Thymus (tissue), 11 donors: Measurements from ENCODE around the gene METAP1D. TPM values are rescaled to one million over a fixed set of nuclear protein-coding genes. Genes with fewer than 3 reads are reported as not detected.
"Not testable (repeated sequence)": the region's sequence is repeated elsewhere in the genome, so short reads cannot be mapped to it uniquely, and the experiment has no call there.

Experiments
- DNase-seq, 9 donors: peaks; one replicate each; pipeline ENCODE4 v3.0.0-alpha.2; 2013; ENCODE audit warnings: low spot score in 9 of 9, low read depth in 6 of 9, missing footprints in 1 of 9
- H3K27ac ChIP-seq, 2 donors: one replicate each; pipeline ENCODE4 v1.5.1; 2013; ENCODE audit warnings: control low read depth in 1 of 2, low read depth in 1 of 2, low read length in 1 of 2, mild to moderate bottlenecking in 1 of 2, moderate library complexity in 1 of 2
- H3K27me3 ChIP-seq, 2 donors: one replicate each; pipeline ENCODE4 v1.5.1; 2013; ENCODE audit warnings: low read length in 1 of 2; ENCODE audit not compliant: control insufficient read depth in 2 of 2, insufficient read depth in 1 of 2
- H3K36me3 ChIP-seq, 2 donors: one replicate each; pipeline ENCODE4 v1.5.1; 2013; ENCODE audit warnings: low read length in 1 of 2, mild to moderate bottlenecking in 1 of 2, moderate library complexity in 1 of 2; ENCODE audit not compliant: control insufficient read depth in 2 of 2, insufficient read depth in 2 of 2
- H3K4me1 ChIP-seq, 2 donors: one replicate each; pipeline ENCODE4 v1.5.1; 2013; ENCODE audit warnings: low read length in 2 of 2; ENCODE audit not compliant: control insufficient read depth in 2 of 2, insufficient read depth in 2 of 2
- H3K4me3 ChIP-seq, 2 donors: one replicate each; pipeline ENCODE4 v1.5.1; 2013; ENCODE audit warnings: low read length in 2 of 2, control low read depth in 1 of 2, mild to moderate bottlenecking in 1 of 2
- H3K9me3 ChIP-seq, 2 donors: one replicate each; pipeline ENCODE4 v1.5.1; 2013; ENCODE audit warnings: low read length in 1 of 2, mild to moderate bottlenecking in 1 of 2; ENCODE audit not compliant: control insufficient read depth in 2 of 2, insufficient read depth in 1 of 2
- WGBS: extraction: QIAGEN DNeasy Blood & Tissue Kit; methylation state at CpG from one replicate; pipeline ENCODE4 v1.1.7; 2013; 5-methylcytosine and 5-hydroxymethylcytosine counted together
- polyA plus RNA-seq: library from polyadenylated mRNA; stranded (reverse); fragments of 200-250 nt; gene quantifications from one replicate; pipeline ENCODE4 v1.2.3, GENCODE V29; 2013
- total RNA-seq: library from RNA; stranded (reverse); fragments of 120-200 nt; gene quantifications from one replicate; pipeline ENCODE4 v1.2.4, GENCODE V29; 2013
- donor health status: healthy.

METAP1D gene
- total and polyA plus RNA-seq, 2 donors, result 2.4 to 4.2 TPM

DNA sequence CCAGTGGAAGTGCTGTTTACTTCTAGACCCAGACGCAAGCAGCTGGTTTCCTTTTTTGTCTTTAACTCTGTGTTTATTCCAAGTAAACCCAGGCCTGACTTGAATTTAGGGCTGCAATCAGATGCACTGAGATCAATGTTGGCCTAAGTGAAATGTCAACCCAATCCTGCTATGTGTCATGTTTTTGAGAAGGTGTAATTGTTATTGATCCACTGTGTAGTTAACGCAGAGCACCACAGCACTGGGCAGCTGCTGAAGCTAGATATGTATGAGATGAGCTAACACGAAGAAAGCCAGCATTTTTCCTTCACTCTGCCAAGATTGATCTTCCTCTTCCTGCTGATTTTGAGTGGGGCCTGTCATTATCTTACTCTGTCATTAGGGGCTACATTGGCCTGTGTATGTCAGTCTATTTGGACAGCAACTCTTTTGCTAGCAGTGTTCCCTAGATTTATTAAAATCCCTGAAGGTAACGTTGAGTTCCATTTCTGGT, 66.7 kb downstream of the METAP1D start:
- 95% methylated on average over 4 of the region's 4 CpGs for WGBS

DNA sequence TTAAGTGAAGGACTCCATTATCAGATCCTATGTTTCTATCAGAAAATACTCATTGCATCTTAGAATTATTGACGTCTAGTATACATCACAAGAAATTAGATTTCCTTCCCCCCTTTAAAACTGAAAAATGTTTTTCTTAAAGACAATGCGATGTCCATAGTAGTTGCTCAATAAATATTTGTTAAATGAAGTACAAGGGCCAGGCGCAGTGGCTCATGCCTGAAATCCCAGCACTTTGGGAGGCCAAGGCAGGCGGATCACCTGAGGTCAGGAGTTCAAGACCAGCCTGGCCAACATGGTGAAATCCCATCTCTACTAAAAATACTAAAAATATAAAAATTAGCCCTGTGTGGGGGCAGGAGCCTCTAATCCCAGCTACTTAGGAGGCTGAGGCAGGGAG, 68.2 kb downstream of the METAP1D start:
- not testable (repeated sequence) for H3K9me3 ChIP-seq, H3K36me3 ChIP-seq, H3K27ac ChIP-seq, H3K27me3 ChIP-seq, H3K4me3 ChIP-seq, DNase-seq, H3K4me1 ChIP-seq
- WGBS, result 98% methylated on average over 4 of the region's 4 CpGs

More for the DNA sequence above, 66.7 kb downstream of the METAP1D start:
- H3K4me1 ChIP-seq, result no peaks in the 10 kb centered on the region
- no peak overlapping the region for H3K27ac ChIP-seq
- DNase-seq, result no peak
- H3K36me3 ChIP-seq, result no peaks in the 10 kb centered on the region
- no peaks in the 10 kb centered on the region for H3K27me3 ChIP-seq
- no peaks in the 10 kb centered on the region for H3K9me3 ChIP-seq
- no peak overlapping the region for H3K4me3 ChIP-seq

DNA sequence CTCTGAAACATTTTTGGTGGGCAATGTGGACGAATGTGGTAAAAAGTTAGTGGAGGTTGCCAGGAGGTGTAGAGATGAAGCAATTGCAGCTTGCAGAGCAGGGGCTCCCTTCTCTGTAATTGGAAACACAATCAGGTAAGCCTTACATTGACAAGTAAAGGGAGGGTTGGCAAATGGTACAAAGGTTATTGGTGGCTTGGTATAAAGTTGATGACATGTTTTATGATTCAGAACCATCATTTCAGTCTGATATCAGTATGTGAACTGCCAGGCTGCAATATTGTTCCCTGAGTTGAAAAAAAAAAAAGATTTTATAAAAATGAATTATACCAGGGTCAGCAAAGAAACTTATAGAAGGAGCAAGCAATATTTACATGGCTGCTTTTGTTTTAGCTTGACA, 71.2 kb downstream of the METAP1D start:
- DNase-seq, result no peak
- Histone ChIP-seq H3K36me3 (no peaks in the 10 kb centered on the region), H3K4me3 (no peak overlapping the region), H3K4me1 (no peaks in the 10 kb centered on the region), H3K9me3 (no peaks in the 10 kb centered on the region), H3K27me3 (peaks cover 3 to 8% of the 10 kb centered on the region in 2 donors), H3K27ac (no peak overlapping the region)
- WGBS, result 100% methylated on average over 1 of the region's 1 CpG

DNA sequence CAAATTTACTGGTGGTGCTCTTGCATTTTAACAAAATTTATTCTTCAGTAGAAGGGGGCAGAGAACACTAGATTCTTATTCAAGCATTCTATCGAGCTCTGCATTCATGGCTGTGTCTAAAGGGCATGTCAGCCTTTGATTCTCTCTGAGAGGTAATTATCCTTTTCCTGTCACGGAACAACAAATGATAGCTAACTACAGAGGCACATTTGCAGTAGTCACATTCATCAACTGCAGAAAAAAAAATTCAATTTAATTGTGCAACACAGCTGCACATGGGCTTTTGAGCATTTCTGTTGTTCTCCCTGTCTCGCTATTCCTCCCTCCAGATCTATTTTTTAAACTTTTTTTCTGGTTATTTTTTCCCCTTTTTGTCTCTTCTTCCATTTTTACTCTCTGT, 72.5 kb downstream of the METAP1D start:
- Histone ChIP-seq H3K27ac (no peak overlapping the region), H3K4me1 (no peaks in the 10 kb centered on the region), H3K9me3 (no peaks in the 10 kb centered on the region), H3K27me3 (peaks cover 5 to 8% of the 10 kb centered on the region in 2 donors), H3K4me3 (no peak overlapping the region), H3K36me3 (no peaks in the 10 kb centered on the region)
- DNase-seq, result no peak
- WGBS, result 96% methylated on average over 3 of the region's 3 CpGs

DNA sequence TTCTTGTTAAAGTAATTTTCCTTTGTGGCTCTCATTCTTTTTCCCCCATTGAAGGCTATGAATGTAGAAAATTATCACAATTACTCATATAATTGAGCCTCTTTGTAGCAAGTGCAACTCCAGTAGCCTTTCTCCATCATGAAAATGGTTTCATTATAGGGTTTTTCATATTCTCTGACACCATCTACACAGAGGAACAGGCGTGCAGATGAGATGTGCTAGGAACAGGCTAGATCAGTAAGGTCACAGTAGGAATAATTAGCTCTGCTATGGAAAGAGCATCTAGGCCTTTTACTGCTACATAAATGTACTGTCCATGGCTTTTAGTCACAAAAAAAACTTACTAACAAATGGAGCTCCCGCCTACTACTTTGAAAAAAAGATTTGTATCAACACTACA, 73.0 kb downstream of the METAP1D start:
- 99% methylated on average over 2 of the region's 2 CpGs for WGBS
- H3K4me1 ChIP-seq, result no peaks in the 10 kb centered on the region

DNA sequence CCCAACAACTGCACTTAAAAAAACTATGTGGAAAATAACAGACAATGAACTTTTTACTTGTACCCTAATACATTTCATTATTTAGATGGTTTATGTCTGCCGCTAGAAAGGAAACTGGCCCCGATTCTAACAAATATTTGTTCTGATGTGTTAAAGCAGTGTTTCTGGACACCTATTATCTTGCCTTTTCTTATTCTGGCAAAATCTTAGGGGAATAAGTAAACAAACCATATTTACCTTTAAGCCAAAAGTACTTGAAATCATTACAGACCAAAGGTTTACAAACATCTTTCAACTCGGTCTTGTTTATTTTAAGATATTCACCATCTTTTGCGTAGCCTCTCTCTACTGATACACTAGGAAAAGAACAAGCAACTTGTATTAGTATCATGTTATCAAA, 73.8 kb downstream of the METAP1D start:
- WGBS, result 99% methylated on average over 4 of the region's 4 CpGs
- no peaks in the 10 kb centered on the region for H3K4me1 ChIP-seq
- no peak for DNase-seq
- no peaks in the 10 kb centered on the region for H3K36me3 ChIP-seq
- H3K27me3 ChIP-seq, result peaks cover 14 to 17% of the 10 kb centered on the region in 2 donors
- no peak overlapping the region for H3K27ac ChIP-seq
- H3K4me3 ChIP-seq, result no peak overlapping the region
- no peaks in the 10 kb centered on the region for H3K9me3 ChIP-seq

More for the DNA sequence above, 73.0 kb downstream of the METAP1D start:
- no peaks in the 10 kb centered on the region for H3K36me3 ChIP-seq
- no peaks in the 10 kb centered on the region for H3K9me3 ChIP-seq
- peaks cover 6 to 9% of the 10 kb centered on the region in 2 donors for H3K27me3 ChIP-seq
- no peak for DNase-seq
- no peak overlapping the region for H3K4me3 ChIP-seq
- H3K27ac ChIP-seq, result no peak overlapping the region

DNA sequence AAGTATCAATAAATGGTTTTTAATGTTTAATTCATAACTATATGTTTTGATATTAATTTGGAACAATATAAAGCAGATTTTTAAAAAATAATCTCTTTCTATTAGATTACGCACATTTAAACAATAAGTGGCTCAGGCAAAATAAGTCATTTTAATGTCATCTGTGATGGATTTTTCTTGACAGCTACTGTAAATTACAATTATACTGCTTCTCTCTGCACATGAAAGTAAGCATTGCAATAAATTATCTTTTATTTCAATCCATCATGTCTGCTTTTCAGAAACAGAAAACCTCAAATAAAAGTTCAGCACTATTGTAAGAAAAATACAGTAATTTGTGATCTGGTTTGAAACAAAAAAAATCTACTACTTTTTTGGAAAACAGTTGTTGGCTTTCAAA, 74.5 kb downstream of the METAP1D start:
- no peak overlapping the region for H3K27ac ChIP-seq
- WGBS, result 96% methylated on average over 1 of the region's 1 CpG
- no peaks in the 10 kb centered on the region for H3K9me3 ChIP-seq
- H3K4me1 ChIP-seq, result no peaks in the 10 kb centered on the region
- peaks cover 21 to 25% of the 10 kb centered on the region in 2 donors for H3K27me3 ChIP-seq
- no peak overlapping the region for H3K4me3 ChIP-seq
- no peaks in the 10 kb centered on the region for H3K36me3 ChIP-seq
- DNase-seq, result no peak

DNA sequence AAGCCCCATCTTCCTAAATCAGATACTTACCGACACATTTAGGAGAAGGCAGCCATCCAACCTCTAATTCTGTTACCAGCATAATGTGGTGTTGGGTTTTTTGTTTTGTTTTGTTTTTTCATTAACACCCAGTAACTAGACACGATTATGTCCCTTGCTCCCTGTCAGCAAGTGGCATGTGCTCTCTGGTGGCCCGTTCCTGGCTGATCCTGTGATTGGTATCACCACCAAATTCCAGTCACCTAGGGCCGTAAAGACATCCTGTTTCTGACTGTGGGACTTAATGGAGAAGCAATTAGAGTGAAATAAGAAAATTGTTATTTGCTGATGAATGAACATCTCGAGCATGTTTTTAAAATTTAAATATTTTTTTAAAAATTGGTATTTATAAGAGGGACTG, 79.7 kb downstream of the METAP1D start:
- DNase-seq, result no peak
- no peak overlapping the region for H3K4me3 ChIP-seq
- H3K4me1 ChIP-seq, result peaks cover 0 to 37% of the 10 kb centered on the region in 2 donors
- 77% methylated on average over 5 of the region's 5 CpGs for WGBS
- H3K9me3 ChIP-seq, result peaks cover 1 to 18% of the 10 kb centered on the region in 2 donors
- H3K27ac ChIP-seq, result no peak overlapping the region
- H3K27me3 ChIP-seq, result peaks cover 69 to 76% of the 10 kb centered on the region in 2 donors
- no peaks in the 10 kb centered on the region for H3K36me3 ChIP-seq

DNA sequence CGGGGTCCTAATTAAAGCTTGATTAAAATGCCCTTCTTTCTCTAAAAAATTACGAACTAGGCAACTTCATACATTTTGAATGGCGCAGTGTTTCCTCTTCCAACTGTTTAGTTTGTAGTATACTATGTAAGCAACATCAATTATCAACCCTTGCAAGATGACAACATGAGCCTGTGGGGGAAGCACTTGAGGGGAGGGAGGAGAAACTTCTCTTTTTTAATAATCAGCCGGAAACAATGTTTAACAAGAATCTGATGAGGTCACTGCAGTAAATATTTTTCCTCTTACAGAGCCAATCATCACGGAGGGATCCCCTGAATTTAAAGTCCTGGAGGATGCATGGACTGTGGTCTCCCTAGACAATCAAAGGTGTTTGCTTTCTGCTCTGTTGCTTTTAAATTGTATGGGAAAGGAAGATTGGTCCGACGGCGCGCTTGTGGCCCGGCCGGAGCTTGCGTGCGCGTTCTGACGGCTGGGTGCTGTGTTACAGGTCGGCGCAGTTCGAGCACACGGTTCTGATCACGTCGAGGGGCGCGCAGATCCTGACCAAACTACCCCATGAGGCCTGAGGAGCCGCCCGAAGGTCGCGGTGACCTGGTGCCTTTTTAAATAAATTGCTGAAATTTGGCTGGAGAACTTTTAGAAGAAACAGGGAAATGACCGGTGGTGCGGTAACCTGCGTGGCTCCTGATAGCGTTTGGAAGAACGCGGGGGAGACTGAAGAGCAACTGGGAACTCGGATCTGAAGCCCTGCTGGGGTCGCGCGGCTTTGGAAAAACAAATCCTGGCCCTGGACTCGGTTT, 80.3 kb downstream of the METAP1D start:
- peaks cover 6 to 43% of the 10 kb centered on the region in 2 donors for H3K4me1 ChIP-seq
- peaks cover 76 to 83% of the 10 kb centered on the region in 2 donors for H3K27me3 ChIP-seq
- H3K27ac ChIP-seq, result no peak overlapping the region
- no peak overlapping the region for H3K4me3 ChIP-seq
- peaks cover 1 to 18% of the 10 kb centered on the region in 2 donors for H3K9me3 ChIP-seq
- H3K36me3 ChIP-seq, result no peaks in the 10 kb centered on the region
- 9% methylated on average over 38 of the region's 38 CpGs for WGBS
- DNase-seq, result peak in 2 of 9 donors; percentile 4 to 19
